ENCODE results near the gene GLS.

The GLS gene

DNA sequence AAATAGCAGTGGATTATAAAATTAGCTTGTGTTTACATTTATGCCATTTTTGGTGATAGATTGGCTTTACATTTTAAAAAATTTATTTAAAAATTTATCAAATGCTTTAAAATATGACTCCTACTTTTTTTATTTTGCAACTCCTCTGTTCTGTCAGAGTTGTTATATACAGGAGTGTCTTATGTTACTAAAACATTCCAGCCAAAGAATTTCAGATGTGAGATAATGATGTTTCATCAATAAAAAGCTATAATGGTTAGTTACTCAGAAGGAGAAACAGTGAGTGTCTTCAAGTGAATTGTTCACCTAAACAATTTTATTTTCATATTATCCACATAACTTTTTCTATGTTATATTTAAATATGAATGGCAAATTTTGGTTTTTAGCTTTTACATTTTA lies 52.7 kb downstream of the GLS start:
- TF ChIP-seq CTCF (conservative IDR thresholded peaks at IDR 0.05; ENCODE audit: low read length) (no peak), EZH2phosphoT487 (IDR thresholded peaks at IDR 0.05; ENCODE audit: borderline replicate concordance) (no peak)
- H3K79me2 ChIP-seq (ENCODE audit: insufficient read depth, low read length): no peaks in the 10 kb centered on the region
- H3K9ac ChIP-seq (ENCODE audit: low read depth, low read length, poor library complexity, severe bottlenecking): no peak overlapping the region
- no peaks in the 10 kb centered on the region for H4K20me1 ChIP-seq (ENCODE audit: insufficient read depth, low read length, poor library complexity, severe bottlenecking)
- H3K4me1 ChIP-seq (ENCODE audit: insufficient read depth, low read length, poor library complexity, severe bottlenecking): no peaks in the 10 kb centered on the region
- H3K9me2 ChIP-seq (replicated peaks; ENCODE audit: low read depth, low read length): no peaks in the 10 kb centered on the region
- H3K27me3 ChIP-seq (ENCODE audit: insufficient read depth, low read length, poor library complexity, severe bottlenecking): no peaks in the 10 kb centered on the region
- no peaks in the 10 kb centered on the region for H3K9me3 ChIP-seq (ENCODE audit: insufficient read depth, low read depth, low read length)
- H2AFZ ChIP-seq (ENCODE audit: low read length): no peak overlapping the region
- peaks cover 26% of the 10 kb centered on the region; the same call in 1 of the 2 replicates for H3K36me3 ChIP-seq (ENCODE audit: insufficient read depth, low read length)
- no peaks in the 10 kb centered on the region for H3F3A ChIP-seq (ENCODE audit: low read depth)
- H3K4me3 ChIP-seq (ENCODE audit: low read length, poor library complexity, severe bottlenecking): no peak overlapping the region
- H3K4me2 ChIP-seq (ENCODE audit: low read depth, low read length, poor library complexity, severe bottlenecking): no peak overlapping the region

- H3K4me1 ChIP-seq (ENCODE audit: insufficient read depth, low read length, poor library complexity, severe bottlenecking): no peaks in the 10 kb centered on the region
- no peak overlapping the region for H3K4me2 ChIP-seq (ENCODE audit: low read depth, low read length, poor library complexity, severe bottlenecking)
- H2AFZ ChIP-seq (ENCODE audit: low read length): no peak overlapping the region
- no peak overlapping the region for H3K9ac ChIP-seq (ENCODE audit: low read depth, low read length, poor library complexity, severe bottlenecking)
- H3K9me2 ChIP-seq (replicated peaks; ENCODE audit: low read depth, low read length): no peaks in the 10 kb centered on the region
- no peak overlapping the region for H3K4me3 ChIP-seq (ENCODE audit: low read length, poor library complexity, severe bottlenecking)
- H3K9me3 ChIP-seq (ENCODE audit: insufficient read depth, low read depth, low read length): no peaks in the 10 kb centered on the region
- H3K36me3 ChIP-seq (ENCODE audit: insufficient read depth, low read length): peaks cover 23% of the 10 kb centered on the region; the same call in 1 of the 2 replicates
- H3K79me2 ChIP-seq (ENCODE audit: insufficient read depth, low read length): no peaks in the 10 kb centered on the region
- TF ChIP-seq EZH2phosphoT487 (IDR thresholded peaks at IDR 0.05; ENCODE audit: borderline replicate concordance): no peak
- H3F3A ChIP-seq (ENCODE audit: low read depth): 0 out of 2 replicates have a peak, but pooled peaks cover 2% of the 10 kb centered on the region
- no peaks in the 10 kb centered on the region for H3K27me3 ChIP-seq (ENCODE audit: insufficient read depth, low read length, poor library complexity, severe bottlenecking)
- H4K20me1 ChIP-seq (ENCODE audit: insufficient read depth, low read length, poor library complexity, severe bottlenecking): no peaks in the 10 kb centered on the region
These were observed 54.4 kb downstream of the GLS start for GRCh38 chr2:190935054-190935453.

- H3K79me2 ChIP-seq (ENCODE audit: insufficient read depth, low read length): no peaks in the 10 kb centered on the region
- H3K4me2 ChIP-seq (ENCODE audit: low read depth, low read length, poor library complexity, severe bottlenecking): no peak overlapping the region
These were observed 58.2 kb downstream of the GLS start for GRCh38 chr2:190938771-190939335.

More at GRCh38 chr2:190938771-190939335, 58.2 kb downstream of the GLS start:
- Histone ChIP-seq H3K4me1 (ENCODE audit: insufficient read depth, low read length, poor library complexity, severe bottlenecking) (peaks cover 6% of the 10 kb centered on the region), H2AFZ (ENCODE audit: low read length) (no peak overlapping the region), H3K9me2 (replicated peaks; ENCODE audit: low read depth, low read length) (no peaks in the 10 kb centered on the region), H4K20me1 (ENCODE audit: insufficient read depth, low read length, poor library complexity, severe bottlenecking) (no peaks in the 10 kb centered on the region), H3K4me3 (ENCODE audit: low read length, poor library complexity, severe bottlenecking) (no peak overlapping the region), H3K9ac (ENCODE audit: low read depth, low read length, poor library complexity, severe bottlenecking) (no peak overlapping the region), H3K36me3 (ENCODE audit: insufficient read depth, low read length) (no peaks in the 10 kb centered on the region), H3K27me3 (ENCODE audit: insufficient read depth, low read length, poor library complexity, severe bottlenecking) (no peaks in the 10 kb centered on the region), H3F3A (ENCODE audit: low read depth) (peaks cover 5% of the 10 kb centered on the region; the same call in 1 of the 2 replicates), H3K9me3 (ENCODE audit: insufficient read depth, low read depth, low read length) (no peaks in the 10 kb centered on the region)
- TF ChIP-seq EZH2phosphoT487 (IDR thresholded peaks at IDR 0.05; ENCODE audit: borderline replicate concordance) (no peak), CTCF (conservative IDR thresholded peaks at IDR 0.05; ENCODE audit: low read length) (no peak)

All from Loucy (cell line).